Thyroid gland (tissue), 4 donors: ENCODE measurements around the gene RPL18A. TPM values are rescaled to one million over a fixed set of nuclear protein-coding genes. Genes with fewer than 3 reads are reported as not detected.
A peak's percentile ranks its signal among the peaks of the same experiment; 100 is the strongest.

Experiments used
- DNase-seq, 2 donors: peaks; one replicate each; pipeline ENCODE4 v3.0.0-alpha.2; 2019
- H3K27ac ChIP-seq, 3 donors: fragments of 200-600 bp; sonication (generic); 1 replicate in 2 of 3; 2 replicates in 1 of 3; pipeline ENCODE4 v1.5.1; 2016 to 2019; ENCODE audit warnings: mild to moderate bottlenecking in 1 of 3, moderate library complexity in 1 of 3
- H3K27me3 ChIP-seq: fragments of 200-600 bp; sonication (generic); one replicate; pipeline ENCODE4 v1.5.1; 2019
- H3K36me3 ChIP-seq, 2 donors: fragments of 200-600 bp; sonication (generic); one replicate each; pipeline ENCODE4 v1.5.1; 2016 to 2019
- H3K4me1 ChIP-seq, 2 donors: fragments of 200-600 bp; sonication (generic); one replicate each; pipeline ENCODE4 v1.5.1; 2017 to 2019
- H3K4me3 ChIP-seq, 3 donors: fragments of 200-600 bp; sonication (generic); replicated peaks in 1 of 3; 1 replicate in 2 of 3; 2 replicates in 1 of 3; pipeline ENCODE4 v1.5.1; 2016; ENCODE audit warnings: mild to moderate bottlenecking in 1 of 3
- H3K9me3 ChIP-seq: fragments of 200-600 bp; sonication (generic); one replicate; pipeline ENCODE4 v1.5.1; 2017
- POLR2A ChIP-seq, 2 donors: fragments of 450-650 bp; IDR thresholded peaks; one replicate each; pipeline ENCODE4 v1.6.1; 2017; ENCODE audit warnings: antibody characterized with exemption in 2 of 2, mild to moderate bottlenecking in 2 of 2, moderate library complexity in 1 of 2
- WGBS, 2 donors: methylation state at CpG; one replicate each; pipeline ENCODE4 v1.1.5; 2017; 5-methylcytosine and 5-hydroxymethylcytosine counted together
- intact Hi-C: fragments of 100-400 bp; cut with DNase I; formaldehyde crosslinking; loops from one replicate; pipeline ENCODE4 v1.15.1; 2023
- total RNA-seq, 4 donors: library from RNA; depleted of rRNA; stranded (reverse); fragments of >200 nt; gene quantifications; one replicate each; pipeline ENCODE4 v1.2.3, GENCODE V29; 2016
- TF ChIP-seq, protein P1 (sequence below), 6 experiments: fragments of 200-600 bp in 3 of 6; fragments of 450-650 bp in 3 of 6; sonication (generic) in 3 of 6; IDR thresholded peaks; one replicate each; pipeline ENCODE4 v1.5.1; 2016 to 2019; ENCODE audit warnings: antibody characterized with exemption in 6 of 6, mild to moderate bottlenecking in 2 of 6, inconsistent platforms in 1 of 6, moderate library complexity in 1 of 6

The RPL18A gene
- total RNA-seq, 4 donors from 2014 or later = 718 to 1,678 (median 1,197) TPM

DNA sequence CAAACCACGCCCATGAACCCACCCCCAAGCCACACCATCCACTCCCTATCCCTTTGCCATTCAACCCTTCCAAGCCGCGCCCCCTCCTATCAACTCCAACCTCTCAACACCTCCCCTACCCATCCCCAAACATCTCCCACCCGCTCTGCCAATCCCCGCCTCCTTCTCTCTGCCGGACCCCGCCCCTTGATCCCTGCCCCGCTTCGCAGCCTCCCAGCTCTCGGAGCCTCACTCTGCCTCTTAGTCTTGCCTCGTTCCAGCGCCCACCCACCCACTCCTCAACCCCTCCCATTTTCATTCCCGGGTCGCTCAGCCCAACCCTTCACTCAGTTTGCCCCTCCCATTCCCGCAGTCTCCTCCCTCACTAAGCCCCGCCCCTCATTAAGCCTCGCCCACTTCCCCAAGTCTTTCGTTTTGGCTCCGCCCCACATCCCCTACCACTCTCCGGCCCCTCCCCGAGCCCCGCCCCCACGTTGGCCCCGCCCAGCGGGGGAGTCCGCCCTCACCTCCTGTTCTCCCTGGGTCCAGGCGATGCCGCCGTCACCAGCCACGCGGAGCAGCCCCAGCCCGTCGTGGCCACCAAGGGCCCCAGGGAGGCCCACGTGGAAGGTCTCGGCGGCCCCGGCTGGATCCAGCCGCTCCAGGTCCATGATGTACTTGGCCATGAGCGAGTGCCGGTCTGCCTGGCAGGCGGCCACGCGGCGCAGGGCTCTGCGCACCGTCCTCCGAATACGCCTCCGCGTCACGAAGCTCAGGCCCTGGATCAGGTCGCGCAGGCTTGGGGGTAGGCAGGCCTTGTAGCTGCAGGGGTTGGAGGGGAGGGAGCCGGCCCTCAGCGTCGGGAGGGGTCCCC lies 17.7 kb upstream of the RPL18A start:
- Histone ChIP-seq H3K4me1 (peaks cover 3 to 8% of the 10 kb centered on the region in 2 donors), H3K27me3 (no peaks in the 10 kb centered on the region), H3K36me3 (no peaks in the 10 kb centered on the region), H3K9me3 (no peaks in the 10 kb centered on the region), H3K4me3 (peak overlapping the region in 1 of 3 donors; percentile 9), H3K27ac (no peak overlapping the region)
- intact Hi-C loops = no loop called here
- peak; percentile 48 to 55 for DNase-seq
- no peak for TF ChIP-seq POLR2A (IDR thresholded peaks at IDR 0.05)
- TF ChIP-seq, protein P1, sequence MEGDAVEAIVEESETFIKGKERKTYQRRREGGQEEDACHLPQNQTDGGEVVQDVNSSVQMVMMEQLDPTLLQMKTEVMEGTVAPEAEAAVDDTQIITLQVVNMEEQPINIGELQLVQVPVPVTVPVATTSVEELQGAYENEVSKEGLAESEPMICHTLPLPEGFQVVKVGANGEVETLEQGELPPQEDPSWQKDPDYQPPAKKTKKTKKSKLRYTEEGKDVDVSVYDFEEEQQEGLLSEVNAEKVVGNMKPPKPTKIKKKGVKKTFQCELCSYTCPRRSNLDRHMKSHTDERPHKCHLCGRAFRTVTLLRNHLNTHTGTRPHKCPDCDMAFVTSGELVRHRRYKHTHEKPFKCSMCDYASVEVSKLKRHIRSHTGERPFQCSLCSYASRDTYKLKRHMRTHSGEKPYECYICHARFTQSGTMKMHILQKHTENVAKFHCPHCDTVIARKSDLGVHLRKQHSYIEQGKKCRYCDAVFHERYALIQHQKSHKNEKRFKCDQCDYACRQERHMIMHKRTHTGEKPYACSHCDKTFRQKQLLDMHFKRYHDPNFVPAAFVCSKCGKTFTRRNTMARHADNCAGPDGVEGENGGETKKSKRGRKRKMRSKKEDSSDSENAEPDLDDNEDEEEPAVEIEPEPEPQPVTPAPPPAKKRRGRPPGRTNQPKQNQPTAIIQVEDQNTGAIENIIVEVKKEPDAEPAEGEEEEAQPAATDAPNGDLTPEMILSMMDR (IDR thresholded peaks at IDR 0.05) = no peak
- WGBS, 2 donors = 18 to 19% methylated on average over 26 to 28 of the region's 56 CpGs

- no peak for DNase-seq
- Histone ChIP-seq H3K4me3 (peak overlapping the region in 1 of 3 donors; percentile 9), H3K4me1 (peaks cover 3 to 9% of the 10 kb centered on the region in 2 donors), H3K36me3 (no peaks in the 10 kb centered on the region), H3K9me3 (no peaks in the 10 kb centered on the region), H3K27me3 (peaks cover 1% of the 10 kb centered on the region), H3K27ac (no peak overlapping the region)
- WGBS, 2 donors = 41 to 75% methylated on average over 2 to 6 of the region's 20 CpGs
- no peak for TF ChIP-seq POLR2A (IDR thresholded peaks at IDR 0.05)
- TF ChIP-seq, protein P1 (IDR thresholded peaks at IDR 0.05) = no peak
- intact Hi-C loops = no loop called here
These were observed 16.9 kb upstream of the RPL18A start for GRCh38 chr19:17842663-17843291.

DNA sequence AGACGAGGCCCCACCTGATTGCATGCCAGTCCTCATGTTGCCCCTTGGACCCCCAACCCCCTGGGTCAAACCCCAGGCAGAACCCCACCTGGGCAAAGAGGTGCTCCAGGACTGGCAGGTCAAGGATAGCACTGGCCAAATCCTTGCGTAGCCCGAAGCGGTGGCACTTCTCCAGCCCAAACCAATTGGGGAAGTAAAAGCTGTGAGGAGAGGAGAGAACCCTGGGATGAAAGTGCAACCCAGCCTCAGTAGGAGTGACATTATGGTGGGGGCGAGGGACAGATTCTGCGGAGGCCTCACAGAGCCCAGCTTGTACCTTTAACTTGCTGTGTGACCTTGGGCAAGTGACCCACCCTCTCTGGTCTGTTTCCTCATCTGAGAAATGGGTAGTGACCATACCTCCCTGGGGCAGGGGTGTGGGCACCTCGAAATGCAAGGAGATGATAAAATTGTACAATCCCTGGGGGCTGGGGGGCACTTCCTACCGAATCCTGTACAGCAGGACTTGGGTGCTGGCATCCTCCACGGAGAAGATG lies 16.4 kb upstream of the RPL18A start:
- no peak overlapping the region for H3K27ac ChIP-seq
- no peak overlapping the region for H3K4me3 ChIP-seq
- intact Hi-C loops = no loop called here
- no peaks in the 10 kb centered on the region for H3K9me3 ChIP-seq
- peaks cover 3 to 15% of the 10 kb centered on the region in 2 donors for H3K4me1 ChIP-seq
- WGBS, 2 donors = 86 to 94% methylated on average over 8 of the region's 9 CpGs
- H3K36me3 ChIP-seq = no peaks in the 10 kb centered on the region
- no peak for DNase-seq
- peaks cover 4% of the 10 kb centered on the region for H3K27me3 ChIP-seq
- TF ChIP-seq, protein P1 (IDR thresholded peaks at IDR 0.05) = no peak
- TF ChIP-seq POLR2A (IDR thresholded peaks at IDR 0.05) = no peak

GRCh38 chr19:17843908-17844490 lies 15.7 kb upstream of the RPL18A start:
- no peak overlapping the region for H3K4me3 ChIP-seq
- no peaks in the 10 kb centered on the region for H3K9me3 ChIP-seq
- TF ChIP-seq, protein P1 (IDR thresholded peaks at IDR 0.05) = no peak
- TF ChIP-seq POLR2A (IDR thresholded peaks at IDR 0.05) = no peak
- DNase-seq = no peak
- intact Hi-C loops = no loop called here
- peaks cover 4% of the 10 kb centered on the region for H3K27me3 ChIP-seq
- WGBS, 2 donors = 81 to 83% methylated on average over 11 to 12 of the region's 14 CpGs
- H3K36me3 ChIP-seq = no peaks in the 10 kb centered on the region
- H3K4me1 ChIP-seq = peaks cover 3 to 15% of the 10 kb centered on the region in 2 donors
- no peak overlapping the region for H3K27ac ChIP-seq
